Mesenchymal stem cell (in vitro differentiated cells and primary cell): ENCODE measurements around the gene OSM.

ENCODE experiments used
- DNase-seq: peaks from one replicate; pipeline ENCODE4 v3.0.0-alpha.2; 2013
- H2AFZ ChIP-seq: one replicate; pipeline ENCODE4 v1.6.1; 2013; ENCODE audit warnings: low read depth, mild to moderate bottlenecking, control low read depth, inconsistent platforms, low read length, moderate library complexity
- H2AK5ac ChIP-seq: 2 replicates; pipeline ENCODE4 v1.6.1; 2013; ENCODE audit warnings: low read length, moderate library complexity, mild to moderate bottlenecking, inconsistent platforms; ENCODE audit not compliant: severe bottlenecking
- H2BK120ac ChIP-seq: one replicate; pipeline ENCODE4 v1.6.1; 2013; ENCODE audit warnings: low read depth, mild to moderate bottlenecking, inconsistent platforms, low read length, moderate library complexity
- H2BK12ac ChIP-seq, 2 experiments: one replicate each; pipeline ENCODE4 v1.6.1; 2013; ENCODE audit warnings: inconsistent platforms in 2 of 2, low read length in 2 of 2, mild to moderate bottlenecking in 2 of 2, moderate library complexity in 2 of 2, control low read depth in 1 of 2
- H2BK15ac ChIP-seq: one replicate; pipeline ENCODE4 v1.6.1; 2013; ENCODE audit warnings: mild to moderate bottlenecking, low read depth, inconsistent platforms; ENCODE audit not compliant: poor library complexity, severe bottlenecking
- H2BK5ac ChIP-seq: 2 replicates; pipeline ENCODE4 v1.6.1; 2013; ENCODE audit warnings: low read depth, mild to moderate bottlenecking, low read length, control low read depth, inconsistent platforms; ENCODE audit not compliant: poor library complexity, severe bottlenecking
- H3K14ac ChIP-seq, 2 experiments: one replicate each; pipeline ENCODE4 v1.6.1; 2013; ENCODE audit warnings: inconsistent platforms in 2 of 2, low read length in 2 of 2, control low read depth in 1 of 2, mild to moderate bottlenecking in 1 of 2, moderate library complexity in 1 of 2
- H3K18ac ChIP-seq, 2 experiments: one replicate each; pipeline ENCODE4 v1.6.1; 2013; ENCODE audit warnings: inconsistent platforms in 2 of 2, low read length in 2 of 2, control low read depth in 1 of 2, low read depth in 1 of 2, mild to moderate bottlenecking in 1 of 2
- H3K23ac ChIP-seq, 2 experiments: one replicate each; pipeline ENCODE4 v1.6.1; 2013; ENCODE audit warnings: inconsistent platforms in 2 of 2, low read length in 2 of 2, mild to moderate bottlenecking in 2 of 2, moderate library complexity in 2 of 2, control low read depth in 1 of 2
- H3K27ac ChIP-seq: 2 replicates; pipeline ENCODE4 v1.5.1; 2013; ENCODE audit warnings: mild to moderate bottlenecking, moderate library complexity, low read length, control low read depth, inconsistent platforms; ENCODE audit not compliant: poor library complexity, severe bottlenecking
- H3K27me3 ChIP-seq, 2 experiments: 2 replicates each; pipeline versions ENCODE4 v1.6.1 to v1.7.0; 2013; ENCODE audit warnings: low read length in 2 of 2, mild to moderate bottlenecking in 2 of 2, moderate library complexity in 2 of 2, control low read depth in 1 of 2, inconsistent platforms in 1 of 2; ENCODE audit not compliant: control insufficient read depth in 1 of 2, insufficient read depth in 1 of 2
- H3K36me3 ChIP-seq, 2 experiments: 2 replicates each; pipeline versions ENCODE4 v1.6.1 to v1.7.0; 2013; ENCODE audit warnings: low read length in 2 of 2, control low read depth in 1 of 2, inconsistent platforms in 1 of 2, low read depth in 1 of 2, mild to moderate bottlenecking in 1 of 2; ENCODE audit not compliant: insufficient read depth in 2 of 2, control insufficient read depth in 1 of 2
- H3K4ac ChIP-seq, 2 experiments: one replicate each; pipeline ENCODE4 v1.6.1; 2013; ENCODE audit warnings: inconsistent platforms in 2 of 2, low read length in 2 of 2, mild to moderate bottlenecking in 2 of 2, moderate library complexity in 2 of 2, control low read depth in 1 of 2, low read depth in 1 of 2
- H3K4me1 ChIP-seq: 2 replicates; pipeline ENCODE4 v1.6.1; 2013; ENCODE audit warnings: low read depth, low read length, control low read depth; ENCODE audit not compliant: control insufficient read depth, insufficient read depth
- H3K4me2 ChIP-seq: 2 replicates; pipeline ENCODE4 v1.6.1; 2013; ENCODE audit warnings: low read length, mild to moderate bottlenecking, inconsistent platforms; ENCODE audit not compliant: poor library complexity, severe bottlenecking
- H3K4me3 ChIP-seq, 2 experiments: 2 replicates each; pipeline versions ENCODE4 v1.5.1 to v1.7.0; 2013; ENCODE audit warnings: low read length in 2 of 2, mild to moderate bottlenecking in 2 of 2, control low read depth in 1 of 2, low read depth in 1 of 2; ENCODE audit not compliant: insufficient read depth in 1 of 2
- H3K79me1 ChIP-seq: replicated peaks from 2 replicates; pipeline ENCODE4 v1.6.1; 2013; ENCODE audit warnings: mild to moderate bottlenecking, control low read depth, low read length, inconsistent platforms; ENCODE audit not compliant: poor library complexity, severe bottlenecking
- H3K9ac ChIP-seq: 2 replicates; pipeline ENCODE4 v1.7.0; 2013; ENCODE audit warnings: mild to moderate bottlenecking, low read length, moderate library complexity
- H3K9me3 ChIP-seq: 2 replicates; pipeline ENCODE4 v1.7.0; 2013; ENCODE audit warnings: mild to moderate bottlenecking, low read length; ENCODE audit not compliant: control insufficient read depth
- H4K8ac ChIP-seq: one replicate; pipeline ENCODE4 v1.6.1; 2013; ENCODE audit warnings: inconsistent platforms, mild to moderate bottlenecking, low read length, moderate library complexity
- H4K91ac ChIP-seq: one replicate; pipeline ENCODE4 v1.6.1; 2013; ENCODE audit warnings: mild to moderate bottlenecking, low read length, inconsistent platforms
- WGBS: methylation state at CpG from one replicate; pipeline ENCODE4 v1.1.7; 2013; ENCODE audit warnings: mixed read lengths; 5-methylcytosine and 5-hydroxymethylcytosine counted together

The OSM gene

GRCh38 chr22:30247974-30248373, 18.7 kb downstream of the OSM start:
- no peak overlapping the region for H2BK120ac ChIP-seq
- no peak overlapping the region for H3K18ac ChIP-seq
- H3K36me3 ChIP-seq, result peaks cover 12 to 22% of the 10 kb centered on the region in 2 experiments
- H3K27me3 ChIP-seq, result no peaks in the 10 kb centered on the region
- no peak overlapping the region for H3K23ac ChIP-seq
- peaks cover 78% of the 10 kb centered on the region for H3K4me1 ChIP-seq
- H3K4me3 ChIP-seq, result peak overlapping the region in 1 of 2 experiments; percentile 63
- H3K9me3 ChIP-seq, result no peaks in the 10 kb centered on the region
- peak overlapping the region; percentile 60 for H3K9ac ChIP-seq
- H3K14ac ChIP-seq, result peak overlapping the region in 1 of 2 experiments; percentile 75
- peak overlapping the region; percentile 90 for H2AK5ac ChIP-seq
- H4K91ac ChIP-seq, result no peak overlapping the region
- no peak overlapping the region for H4K8ac ChIP-seq
- peak overlapping the region; percentile 92 for H2BK5ac ChIP-seq
- H3K27ac ChIP-seq, result peak overlapping the region; percentile 98
- H3K4ac ChIP-seq, result no peak overlapping the region
- DNase-seq, result no peak
- no peaks in the 10 kb centered on the region for H3K79me1 ChIP-seq
- H2AFZ ChIP-seq, result no peak overlapping the region
- H3K4me2 ChIP-seq, result peak overlapping the region; percentile 20
- WGBS, result 95% methylated on average over 12 of the region's 12 CpGs
- H2BK15ac ChIP-seq, result no peak overlapping the region
- peak overlapping the region in 1 of 2 experiments; percentile 76 for H2BK12ac ChIP-seq

- H3K79me1 ChIP-seq, result no peaks in the 10 kb centered on the region
- no peak for DNase-seq
- peak overlapping the region; percentile 69 for H3K4me2 ChIP-seq
- H2AFZ ChIP-seq, result no peak overlapping the region
- H3K23ac ChIP-seq, result no peak overlapping the region
- no peak overlapping the region for H4K8ac ChIP-seq
- peak overlapping the region; percentile 92 for H2BK5ac ChIP-seq
- H3K9ac ChIP-seq, result peak overlapping the region; percentile 92
- H2BK15ac ChIP-seq, result no peak overlapping the region
- peaks cover 16 to 26% of the 10 kb centered on the region in 2 experiments for H3K36me3 ChIP-seq
- 86% methylated on average over 9 of the region's 11 CpGs for WGBS
- H3K4me3 ChIP-seq, result peak overlapping the region in 1 of 2 experiments; percentile 86
- no peak overlapping the region for H4K91ac ChIP-seq
- H3K4ac ChIP-seq, result no peak overlapping the region
- H3K27ac ChIP-seq, result peak overlapping the region; percentile 98
- no peak overlapping the region for H3K14ac ChIP-seq
- H2BK12ac ChIP-seq, result no peak overlapping the region
- peaks cover 77% of the 10 kb centered on the region for H3K4me1 ChIP-seq
- peak overlapping the region; percentile 27 for H2AK5ac ChIP-seq
- H3K27me3 ChIP-seq, result no peaks in the 10 kb centered on the region
- no peak overlapping the region for H2BK120ac ChIP-seq
- no peaks in the 10 kb centered on the region for H3K9me3 ChIP-seq
- H3K18ac ChIP-seq, result no peak overlapping the region
Measured at GRCh38 chr22:30247561-30247960, 19.1 kb downstream of the OSM start.

GRCh38 chr22:30246814-30247376, 19.8 kb downstream of the OSM start:
- H3K9ac ChIP-seq, result peak overlapping the region; percentile 92
- no peaks in the 10 kb centered on the region for H3K9me3 ChIP-seq
- H2BK5ac ChIP-seq, result peak overlapping the region; percentile 95
- H3K4me3 ChIP-seq, result peak overlapping the region; percentile 64 to 86
- H2BK12ac ChIP-seq, result peak overlapping the region in 1 of 2 experiments; percentile 84
- no peak for DNase-seq
- H3K36me3 ChIP-seq, result peaks cover 18 to 32% of the 10 kb centered on the region in 2 experiments
- H3K79me1 ChIP-seq, result no peaks in the 10 kb centered on the region
- H2AFZ ChIP-seq, result no peak overlapping the region
- peak overlapping the region; percentile 50 for H2BK15ac ChIP-seq
- peak overlapping the region in 1 of 2 experiments; percentile 58 for H3K18ac ChIP-seq
- H3K27me3 ChIP-seq, result no peaks in the 10 kb centered on the region
- no peak overlapping the region for H3K23ac ChIP-seq
- H3K4ac ChIP-seq, result peak overlapping the region; percentile 16 to 74
- peak overlapping the region; percentile 27 for H2AK5ac ChIP-seq
- H3K14ac ChIP-seq, result no peak overlapping the region
- peak overlapping the region; percentile 30 for H4K91ac ChIP-seq
- peaks cover 77% of the 10 kb centered on the region for H3K4me1 ChIP-seq
- H3K27ac ChIP-seq, result peak overlapping the region; percentile 98
- no peak overlapping the region for H2BK120ac ChIP-seq
- H3K4me2 ChIP-seq, result peak overlapping the region; percentile 69
- H4K8ac ChIP-seq, result peak overlapping the region; percentile 41
- WGBS, result 45% methylated on average over 15 of the region's 15 CpGs

- peak within 1 kb of the TSS; percentile 75 for H2BK15ac ChIP-seq
- H3K36me3 ChIP-seq, result peaks cover 20 to 39% of the 10 kb centered on the region in 2 experiments
- peak within 1 kb of the TSS in 1 of 2 experiments; percentile 91 for H3K14ac ChIP-seq
- H3K9me3 ChIP-seq, result no peaks in the 10 kb centered on the region
- peak within 1 kb of the TSS; percentile 52 for H4K8ac ChIP-seq
- H3K27me3 ChIP-seq, result no peaks in the 10 kb centered on the region
- peak within 1 kb of the TSS; percentile 98 for H3K27ac ChIP-seq
- peak within 1 kb of the TSS; percentile 8 to 84 for H3K23ac ChIP-seq
- H2BK120ac ChIP-seq, result peak within 1 kb of the TSS; percentile 75
- H2BK12ac ChIP-seq, result peak within 1 kb of the TSS in 1 of 2 experiments; percentile 84
- H3K18ac ChIP-seq, result peak within 1 kb of the TSS; percentile 44 to 63
- H3K4ac ChIP-seq, result peak within 1 kb of the TSS; percentile 25 to 74
- H2BK5ac ChIP-seq, result peak within 1 kb of the TSS; percentile 95
- peak within 1 kb of the TSS; percentile 64 to 86 for H3K4me3 ChIP-seq
- peak within 1 kb of the TSS; percentile 49 for H2AFZ ChIP-seq
- H3K9ac ChIP-seq, result peak within 1 kb of the TSS; percentile 92
- peak within 1 kb of the TSS; percentile 69 for H3K4me2 ChIP-seq
- peak within 1 kb of the TSS; percentile 71 for H4K91ac ChIP-seq
- H3K4me1 ChIP-seq, result peaks cover 77% of the 10 kb centered on the region
- H2AK5ac ChIP-seq, result peak within 1 kb of the TSS; percentile 73
- peak; percentile 83 for DNase-seq
- 1% methylated on average over 53 of the region's 64 CpGs for WGBS
- H3K79me1 ChIP-seq, result no peaks in the 10 kb centered on the region
Measured at GRCh38 chr22:30245985-30246813, 20.5 kb downstream of the OSM start, which contains the start of gene LIF. LIF (minus strand) TSS chr22:30246759; CDS start chr22:30246695, 64 bp downstream.
